ENCODE results near the gene ITGA3.

Gene ITGA3

GRCh38 chr17:50118076-50118827 lies 62.3 kb downstream of the ITGA3 start:
- ATAC-seq (ENCODE audit: low read depth) = no peak
- TF ChIP-seq, protein P1, sequence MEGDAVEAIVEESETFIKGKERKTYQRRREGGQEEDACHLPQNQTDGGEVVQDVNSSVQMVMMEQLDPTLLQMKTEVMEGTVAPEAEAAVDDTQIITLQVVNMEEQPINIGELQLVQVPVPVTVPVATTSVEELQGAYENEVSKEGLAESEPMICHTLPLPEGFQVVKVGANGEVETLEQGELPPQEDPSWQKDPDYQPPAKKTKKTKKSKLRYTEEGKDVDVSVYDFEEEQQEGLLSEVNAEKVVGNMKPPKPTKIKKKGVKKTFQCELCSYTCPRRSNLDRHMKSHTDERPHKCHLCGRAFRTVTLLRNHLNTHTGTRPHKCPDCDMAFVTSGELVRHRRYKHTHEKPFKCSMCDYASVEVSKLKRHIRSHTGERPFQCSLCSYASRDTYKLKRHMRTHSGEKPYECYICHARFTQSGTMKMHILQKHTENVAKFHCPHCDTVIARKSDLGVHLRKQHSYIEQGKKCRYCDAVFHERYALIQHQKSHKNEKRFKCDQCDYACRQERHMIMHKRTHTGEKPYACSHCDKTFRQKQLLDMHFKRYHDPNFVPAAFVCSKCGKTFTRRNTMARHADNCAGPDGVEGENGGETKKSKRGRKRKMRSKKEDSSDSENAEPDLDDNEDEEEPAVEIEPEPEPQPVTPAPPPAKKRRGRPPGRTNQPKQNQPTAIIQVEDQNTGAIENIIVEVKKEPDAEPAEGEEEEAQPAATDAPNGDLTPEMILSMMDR (IDR thresholded peaks at IDR 0.05; ENCODE audit: poor library complexity, severe bottlenecking) = no peak
- H3K4me1 ChIP-seq (ENCODE audit: insufficient read depth, poor library complexity, severe bottlenecking) = no peaks in the 10 kb centered on the region
- H3K4me3 ChIP-seq (ENCODE audit: severe bottlenecking) = no peak overlapping the region
- no peaks in the 10 kb centered on the region for H3K36me3 ChIP-seq (ENCODE audit: low read depth)
- no peaks in the 10 kb centered on the region for H3K9me3 ChIP-seq (ENCODE audit: severe bottlenecking)
- H3K27me3 ChIP-seq (ENCODE audit: insufficient read depth, poor library complexity, severe bottlenecking) = peaks cover 11% of the 10 kb centered on the region
- no peak for DNase-seq (ENCODE audit: low spot score)
- no peak overlapping the region for H3K27ac ChIP-seq (ENCODE audit: poor library complexity, severe bottlenecking)

GRCh38 chr17:50118828-50119218 lies 62.9 kb downstream of the ITGA3 start:
- Histone ChIP-seq H3K36me3 (ENCODE audit: low read depth) (no peaks in the 10 kb centered on the region), H3K4me1 (ENCODE audit: insufficient read depth, poor library complexity, severe bottlenecking) (no peaks in the 10 kb centered on the region), H3K4me3 (ENCODE audit: severe bottlenecking) (no peak overlapping the region), H3K27ac (ENCODE audit: poor library complexity, severe bottlenecking) (no peak overlapping the region), H3K27me3 (ENCODE audit: insufficient read depth, poor library complexity, severe bottlenecking) (peaks cover 11% of the 10 kb centered on the region), H3K9me3 (ENCODE audit: severe bottlenecking) (no peaks in the 10 kb centered on the region)
- TF ChIP-seq, protein P1 (IDR thresholded peaks at IDR 0.05; ENCODE audit: poor library complexity, severe bottlenecking) = no peak
- ATAC-seq (ENCODE audit: low read depth) (no peak), DNase-seq (ENCODE audit: low spot score) (no peak)

DNA sequence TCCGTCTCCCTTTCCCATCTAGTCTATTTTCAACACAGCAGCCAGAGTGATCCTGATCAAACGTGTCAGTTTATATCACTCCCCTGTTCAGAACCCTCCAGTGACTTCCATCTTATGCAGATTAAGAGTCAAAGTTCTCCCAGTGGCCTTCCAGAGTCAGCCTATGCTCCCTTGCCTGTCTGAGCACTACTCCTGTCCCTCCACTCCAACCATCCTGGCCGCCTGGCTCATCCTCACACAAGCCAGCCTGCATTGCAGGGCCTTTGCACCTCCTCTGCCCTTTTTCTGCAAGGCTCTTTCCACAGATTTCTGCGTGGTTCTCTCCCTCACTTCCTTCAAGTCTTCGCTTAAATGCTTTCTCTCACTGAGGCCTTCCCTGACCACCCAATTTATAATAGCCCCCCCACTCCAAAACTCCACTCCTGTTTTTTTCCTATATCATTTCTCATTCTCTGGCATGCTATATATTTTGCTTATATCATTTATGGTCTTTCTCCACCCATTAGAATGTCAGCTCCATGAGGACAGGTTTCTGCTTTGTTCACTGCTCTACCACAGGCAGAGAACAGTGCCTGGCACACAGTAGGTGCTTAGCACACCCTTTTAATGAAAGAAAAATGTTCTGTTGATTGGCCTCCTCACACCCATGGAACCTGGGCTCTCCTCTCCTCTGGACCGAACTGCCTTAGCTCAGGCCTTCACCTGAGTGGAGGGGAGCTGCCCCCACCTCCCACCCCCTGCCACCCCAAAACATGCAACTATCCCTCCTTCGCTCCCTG lies 64.8 kb downstream of the ITGA3 start:
- no peaks in the 10 kb centered on the region for H3K36me3 ChIP-seq (ENCODE audit: low read depth)
- ATAC-seq (ENCODE audit: low read depth) (no peak), DNase-seq (ENCODE audit: low spot score) (no peak)
- TF ChIP-seq, protein P1 (IDR thresholded peaks at IDR 0.05; ENCODE audit: poor library complexity, severe bottlenecking) = no peak
- no peaks in the 10 kb centered on the region for H3K9me3 ChIP-seq (ENCODE audit: severe bottlenecking)
- H3K4me3 ChIP-seq (ENCODE audit: severe bottlenecking) = no peak overlapping the region
- no peak overlapping the region for H3K27ac ChIP-seq (ENCODE audit: poor library complexity, severe bottlenecking)
- H3K27me3 ChIP-seq (ENCODE audit: insufficient read depth, poor library complexity, severe bottlenecking) = peaks cover 11% of the 10 kb centered on the region
- H3K4me1 ChIP-seq (ENCODE audit: insufficient read depth, poor library complexity, severe bottlenecking) = no peaks in the 10 kb centered on the region

- DNase-seq (ENCODE audit: low spot score) = no peak
- peaks cover 6% of the 10 kb centered on the region for H3K4me1 ChIP-seq (ENCODE audit: insufficient read depth, poor library complexity, severe bottlenecking)
- H3K4me3 ChIP-seq (ENCODE audit: severe bottlenecking) = no peak overlapping the region
- TF ChIP-seq, protein P1 (IDR thresholded peaks at IDR 0.05; ENCODE audit: poor library complexity, severe bottlenecking) = no peak
- ATAC-seq (ENCODE audit: low read depth) = no peak
- H3K27me3 ChIP-seq (ENCODE audit: insufficient read depth, poor library complexity, severe bottlenecking) = no peaks in the 10 kb centered on the region
- no peak overlapping the region for H3K27ac ChIP-seq (ENCODE audit: poor library complexity, severe bottlenecking)
- H3K36me3 ChIP-seq (ENCODE audit: low read depth) = no peaks in the 10 kb centered on the region
- no peaks in the 10 kb centered on the region for H3K9me3 ChIP-seq (ENCODE audit: severe bottlenecking)
Measured at GRCh38 chr17:50122945-50123344, 67.0 kb downstream of the ITGA3 start.
